GM12878 (cell line): ENCODE results near the gene XDH. TPM values are rescaled to one million over a fixed set of nuclear protein-coding genes. Genes with fewer than 3 reads are reported as not detected.

ENCODE experiments used
- ATAC-seq: fragments of 200-7000 bp; cut with Tn5 transposase; 3 replicates; pipeline ENCODE4 v1.9.1; 2020; ENCODE audit warnings: mild to moderate bottlenecking, moderate library complexity
- BruUV-seq: library from RNA; stranded (reverse); fragments of 400-500 nt; replicated peaks from 2 replicates; lab custom pipeline; 2021; lab: Mats Ljungman, UMichigan
- CTCF ChIA-PET: fragments of 300-600 bp; sonication (Branson Sonifier 250); formaldehyde crosslinking; extraction: SDS; loops from one replicate; lab custom pipeline; 2021; ENCODE audit warnings: inconsistent platforms; lab: Yijun Ruan, JAX
- POLR2A ChIA-PET: fragments of 350-600 bp; formaldehyde crosslinking; extraction: SDS; loops from one replicate; lab custom pipeline; 2021; ENCODE audit warnings: inconsistent platforms; lab: Charles Lee
- RAD21 ChIA-PET: fragments of 300-600 bp; sonication (Branson Sonifier 250); formaldehyde crosslinking; loops from one replicate; lab custom pipeline; 2023; ENCODE audit warnings: antibody characterized with exemption; ENCODE audit not compliant: unreplicated experiment; lab: Charles Lee
- SMC1A ChIA-PET: fragments of 300-600 bp; sonication (Branson Sonifier 250); formaldehyde crosslinking; loops from one replicate; lab custom pipeline; 2023; ENCODE audit not compliant: unreplicated experiment, uncharacterized antibody; lab: Charles Lee
- DNase-seq: peaks from one replicate; pipeline ENCODE4 v3.0.0-alpha.2; 2011; ENCODE audit warnings: low read depth, low spot score
- FAIRE-seq: peaks from 3 replicates; lab custom pipeline; 2011; peaks lifted over from hg19 to GRCh38; lab: Jason Lieb, UNC
- H2AFZ ChIP-seq: 2 replicates; pipeline ENCODE4 v1.6.0; 2011; ENCODE audit warnings: low read depth, low read length, control low read depth; ENCODE audit not compliant: control insufficient read depth
- H3K27ac ChIP-seq: 2 replicates; pipeline ENCODE4 v1.5.1; 2011; ENCODE audit warnings: control low read depth; ENCODE audit not compliant: control insufficient read depth, insufficient read depth
- H3K27me3 ChIP-seq, 2 experiments: replicated peaks in 1 of 2; 2 replicates each; pipeline versions ENCODE4 v1.6.0 to v1.6.1; 2011; ENCODE audit warnings: low read length in 1 of 2; ENCODE audit not compliant: control insufficient read depth in 2 of 2, insufficient read depth in 2 of 2
- H3K36me3 ChIP-seq, 2 experiments: 2 replicates each; pipeline ENCODE4 v1.5.1; 2011; ENCODE audit warnings: low read length in 1 of 2; ENCODE audit not compliant: control insufficient read depth in 2 of 2, insufficient read depth in 2 of 2
- H3K4me1 ChIP-seq: 2 replicates; pipeline ENCODE4 v1.6.1; 2011; ENCODE audit warnings: mild to moderate bottlenecking, low read length, moderate library complexity, mixed read lengths; ENCODE audit not compliant: control insufficient read depth, insufficient read depth
- H3K4me2 ChIP-seq: 2 replicates; pipeline ENCODE4 v1.6.0; 2011; ENCODE audit warnings: control low read depth; ENCODE audit not compliant: control insufficient read depth, insufficient read depth
- H3K4me3 ChIP-seq: fragments of 200-600 bp; sonication (generic); 2 replicates; pipeline ENCODE4 v1.5.1; 2016
- H3K79me2 ChIP-seq: 2 replicates; pipeline ENCODE4 v1.6.0; 2011; ENCODE audit warnings: low read length; ENCODE audit not compliant: control insufficient read depth, insufficient read depth
- H3K9ac ChIP-seq: 2 replicates; pipeline ENCODE4 v1.8.0; 2011; ENCODE audit warnings: low read length, control low read depth, mixed read lengths; ENCODE audit not compliant: control insufficient read depth, insufficient read depth
- H3K9me3 ChIP-seq: replicated peaks from 3 replicates; pipeline ENCODE4 v1.5.1; 2011; ENCODE audit warnings: mild to moderate bottlenecking, low read length; ENCODE audit not compliant: control insufficient read depth, insufficient read depth
- H4K20me1 ChIP-seq: 2 replicates; pipeline ENCODE4 v1.6.0; 2011; ENCODE audit not compliant: control insufficient read depth, insufficient read depth
- BHLHE40 ChIP-seq, 2 experiments: fragments of 450-650 bp in 1 of 2; IDR thresholded peaks; 2 replicates each; pipeline ENCODE4 v1.6.1; 2011 to 2017; ENCODE audit warnings: low read depth in 2 of 2, borderline replicate concordance in 1 of 2, improper control_type of control experiment in 1 of 2, low read length in 1 of 2, mild to moderate bottlenecking in 1 of 2
- HDAC6 ChIP-seq: fragments of 200-600 bp; sonication (generic); IDR thresholded peaks from one replicate; pipeline ENCODE4 v1.8.0; 2017; ENCODE audit warnings: antibody characterized with exemption; ENCODE audit not compliant: unreplicated experiment
- KDM1A ChIP-seq: fragments of 200-600 bp; sonication (generic); IDR thresholded peaks from 2 replicates; pipeline ENCODE4 v1.6.1; 2016; ENCODE audit warnings: borderline replicate concordance
- LARP7 ChIP-seq: fragments of 450-650 bp; IDR thresholded peaks from 2 replicates; pipeline ENCODE4 v1.6.1; 2017; ENCODE audit warnings: mild to moderate bottlenecking
- NKRF ChIP-seq: fragments of 450-650 bp; conservative IDR thresholded peaks from 2 replicates; pipeline ENCODE4 v1.6.1; 2017; ENCODE audit warnings: mild to moderate bottlenecking, moderate library complexity
- RUNX3 ChIP-seq: IDR thresholded peaks from 2 replicates; pipeline ENCODE4 v1.6.1; 2012; ENCODE audit warnings: low read length, inconsistent platforms
- WGBS: methylation state at CpG from one replicate; pipeline ENCODE4 v1.1.6; 2016; ENCODE audit warnings: low lambda C conversion rate; ENCODE audit not compliant: insufficient replicate concordance, insufficient coverage; ENCODE audit errors: missing lambda C conversion rate; 5-methylcytosine and 5-hydroxymethylcytosine counted together
- in situ Hi-C: fragments of 300-500 bp; cut with MboI; formaldehyde crosslinking; loops from 9 replicates; pipeline ENCODE4 v1.14.3; 2018; ENCODE audit warnings: mixed read lengths
- intact Hi-C: fragments of 100-400 bp; cut with micrococcal nuclease; formaldehyde crosslinking; loops from one replicate; pipeline ENCODE4 v1.14.2; 2022; ENCODE audit not compliant: unreplicated experiment
- polyA plus RNA-seq, 11 experiments: library from polyadenylated mRNA; depleted of rRNA in 4 of 11; unstranded in 6 of 11; stranded (reverse) in 5 of 11; fragments of >200 nt; fragmentation: Nextera tagmentation in 4 of 11; fragmentation: Illumina TruSeq in 1 of 11; extraction: Ambion mirVana in 4 of 11; extraction: Trizol in 1 of 11; gene quantifications; 1 replicate in 1 of 11; 2 replicates in 10 of 11; pipeline versions ENCODE4 v1.2.1 to v1.2.3, GENCODE V29; 2011 to 2016; ENCODE audit warnings: inconsistent platforms in 2 of 11, missing spikeins in 2 of 11, low read depth in 1 of 11
- total RNA-seq, 4 experiments: library from RNA; depleted of rRNA in 3 of 4; stranded (reverse); fragments of >200 nt in 3 of 4; fragmentation: Illumina TruSeq in 1 of 4; extraction: Trizol in 1 of 4; gene quantifications; 2 replicates each; pipeline versions ENCODE4 v1.2.1 to v1.2.3, GENCODE V29; 2013 to 2021

The XDH gene
- total and polyA plus RNA-seq, 10 of the 15 experiments (the other 5 are each of a cell fraction or from before 2014, with no cell fraction given) = 0.01 TPM; not detected in 9

GRCh38 chr2:31319406-31320175 lies 95.0 kb downstream of the XDH start:
- BruUV-seq = no TSS peak
- SMC1A ChIA-PET = interaction anchor here (0.8 to 3.4 kb wide), 9 partner anchors 11 to 608 kb away, joined by 3 to 14 read pairs (median 3); no protein-coding TSS in a partner anchor
- H3K9me3 ChIP-seq = no peaks in the 10 kb centered on the region
- H3K4me3 ChIP-seq = no peak overlapping the region
- H2AFZ ChIP-seq = no peak overlapping the region
- peak overlapping the region; percentile 9; the same call in 1 of the 2 replicates for H3K4me2 ChIP-seq
- intact Hi-C loops = loop anchor here (2.0 kb wide), 1 partner anchor 63 kb away; no protein-coding TSS in a partner anchor
- H3K9ac ChIP-seq = no peak overlapping the region
- H3K36me3 ChIP-seq = no peaks in the 10 kb centered on the region
- RAD21 ChIA-PET = interaction anchor here (0.7 to 5.8 kb wide), 8 partner anchors 13 to 589 kb away, joined by 3 to 28 read pairs (median 3); no protein-coding TSS in a partner anchor
- no peaks in the 10 kb centered on the region for H4K20me1 ChIP-seq
- no peak overlapping the region for H3K27ac ChIP-seq
- CTCF ChIA-PET = interaction anchor here (0.8 to 4.5 kb wide), 5 partner anchors 14 to 82 kb away, joined by 3 to 26 read pairs (median 5); no protein-coding TSS in a partner anchor
- peak; percentile 32 for DNase-seq
- in situ Hi-C loops = no loop called here
- ATAC-seq = peak; percentile 69
- H3K27me3 ChIP-seq = no peaks in the 10 kb centered on the region; a peak in 1 of 4 replicates
- peaks cover 18% of the 10 kb centered on the region for H3K4me1 ChIP-seq
- POLR2A ChIA-PET = interaction anchor here (1.4 kb wide), 1 partner anchor 33 kb away, joined by 3 read pairs; no protein-coding TSS in a partner anchor
- TF ChIP-seq NKRF = no peak
- no peak for TF ChIP-seq HDAC6
- peak; percentile 27; the same call in 1 of the 2 replicates for TF ChIP-seq RUNX3
- TF ChIP-seq KDM1A = no peak
- TF ChIP-seq LARP7 = no peak
- no peak for TF ChIP-seq BHLHE40 (IDR thresholded peaks at IDR 0.05; ENCODE audit: borderline replicate concordance in 1 of 2, low read depth in 2 of 2, low read length in 1 of 2)
- TF ChIP-seq, all 136 proteins: peak for 1
- no peak for FAIRE-seq
- 42% methylated on average over 6 of the region's 6 CpGs for WGBS
- no peaks in the 10 kb centered on the region for H3K79me2 ChIP-seq
